ENCODE measurements around the gene SLC5A2.

The SLC5A2 gene

GRCh38 chr16:31465788-31466370 lies 17.0 kb upstream of the SLC5A2 start:
- Histone ChIP-seq H3K4me3 (ENCODE audit: control insufficient read depth in 1 of 7, extremely low read depth in 1 of 7, insufficient read depth in 4 of 7, low read depth in 2 of 7, low read length in 6 of 7) (peak overlapping the region in 2 of 7 experiments; percentile 28 to 51), H3K36me3 (ENCODE audit: control insufficient read depth in 4 of 4, insufficient read depth in 4 of 4, low read length in 3 of 4) (peaks cover 5 to 55% (median 34%) of the 10 kb centered on the region in 4 experiments), H3K9me3 (ENCODE audit: control extremely low read depth in 1 of 5, control insufficient read depth in 4 of 5, insufficient read depth in 2 of 5, low read depth in 1 of 5, low read length in 4 of 5) (no peaks in the 10 kb centered on the region), H3K4me1 (ENCODE audit: control extremely low read depth in 1 of 4, control insufficient read depth in 4 of 4, insufficient read depth in 4 of 4, low read length in 3 of 4) (peaks cover 9 to 50% (median 22%) of the 10 kb centered on the region in 4 experiments), H3K27me3 (replicated peaks in 2 of 5; ENCODE audit: control insufficient read depth in 4 of 5, insufficient read depth in 5 of 5, low read length in 4 of 5) (no peaks in the 10 kb centered on the region), H3K27ac (ENCODE audit: insufficient read depth in 1 of 2, low read depth in 1 of 2, low read length in 2 of 2, poor library complexity in 1 of 2, severe bottlenecking in 2 of 2) (peak overlapping the region; percentile 88 to 92)
- 46% methylated on average over 18 of the region's 20 CpGs for WGBS (ENCODE audit: insufficient coverage)
- CTCF ChIA-PET, result interaction anchor here (1.7 kb wide), 1 partner anchor 10 kb away, joined by 5 read pairs; no protein-coding TSS in a partner anchor
- DNase-seq, result no peak
- POLR2A ChIA-PET, result no interaction called here

- Histone ChIP-seq H3K36me3 (ENCODE audit: control insufficient read depth in 4 of 4, insufficient read depth in 4 of 4, low read length in 3 of 4) (peaks cover 5 to 55% (median 32%) of the 10 kb centered on the region in 4 experiments), H3K27me3 (replicated peaks in 2 of 5; ENCODE audit: control insufficient read depth in 4 of 5, insufficient read depth in 5 of 5, low read length in 4 of 5) (no peaks in the 10 kb centered on the region), H3K4me3 (ENCODE audit: control insufficient read depth in 1 of 7, extremely low read depth in 1 of 7, insufficient read depth in 4 of 7, low read depth in 2 of 7, low read length in 6 of 7) (peak overlapping the region in 2 of 7 experiments; percentile 28 to 51), H3K27ac (ENCODE audit: insufficient read depth in 1 of 2, low read depth in 1 of 2, low read length in 2 of 2, poor library complexity in 1 of 2, severe bottlenecking in 2 of 2) (peak overlapping the region; percentile 88 to 92), H3K9me3 (ENCODE audit: control extremely low read depth in 1 of 5, control insufficient read depth in 4 of 5, insufficient read depth in 2 of 5, low read depth in 1 of 5, low read length in 4 of 5) (no peaks in the 10 kb centered on the region), H3K4me1 (ENCODE audit: control extremely low read depth in 1 of 4, control insufficient read depth in 4 of 4, insufficient read depth in 4 of 4, low read length in 3 of 4) (peaks cover 11 to 51% (median 24%) of the 10 kb centered on the region in 4 experiments)
- DNase-seq, result no peak
- 72% methylated on average over 15 of the region's 18 CpGs for WGBS (ENCODE audit: insufficient coverage)
- ChIA-PET POLR2A (interaction anchor here (0.8 kb wide), 1 partner anchor 8 kb away, joined by 3 read pairs; no protein-coding TSS in a partner anchor), CTCF (interaction anchor here (1.7 kb wide), 1 partner anchor 10 kb away, joined by 5 read pairs; no protein-coding TSS in a partner anchor)
Observed at GRCh38 chr16:31466381-31466841, 16.5 kb upstream of the SLC5A2 start.

GRCh38 chr16:31467151-31467773 lies 15.7 kb upstream of the SLC5A2 start:
- WGBS (ENCODE audit: insufficient coverage), result 17% methylated on average over 2 of the region's 5 CpGs
- CTCF ChIA-PET, result no interaction called here
- Histone ChIP-seq H3K4me1 (ENCODE audit: control extremely low read depth in 1 of 4, control insufficient read depth in 4 of 4, insufficient read depth in 4 of 4, low read length in 3 of 4) (peaks cover 13 to 57% (median 31%) of the 10 kb centered on the region in 4 experiments), H3K4me3 (ENCODE audit: control insufficient read depth in 1 of 7, extremely low read depth in 1 of 7, insufficient read depth in 4 of 7, low read depth in 2 of 7, low read length in 6 of 7) (peak overlapping the region in 4 of 7 experiments; percentile 34 to 58 (median 49)), H3K27me3 (replicated peaks in 2 of 5; ENCODE audit: control insufficient read depth in 4 of 5, insufficient read depth in 5 of 5, low read length in 4 of 5) (no peaks in the 10 kb centered on the region), H3K9me3 (ENCODE audit: control extremely low read depth in 1 of 5, control insufficient read depth in 4 of 5, insufficient read depth in 2 of 5, low read depth in 1 of 5, low read length in 4 of 5) (no peaks in the 10 kb centered on the region), H3K27ac (ENCODE audit: insufficient read depth in 1 of 2, low read depth in 1 of 2, low read length in 2 of 2, poor library complexity in 1 of 2, severe bottlenecking in 2 of 2) (peak overlapping the region; percentile 88 to 92), H3K36me3 (ENCODE audit: control insufficient read depth in 4 of 4, insufficient read depth in 4 of 4, low read length in 3 of 4) (peaks cover 2 to 47% (median 28%) of the 10 kb centered on the region in 4 experiments)
- DNase-seq, result peak in 2 of 3 donors; percentile 88 to 95
- POLR2A ChIA-PET, result interaction anchor here (0.8 kb wide), 1 partner anchor 9 kb away, joined by 3 read pairs; no protein-coding TSS in a partner anchor

- DNase-seq, result no peak
- H3K27ac ChIP-seq (ENCODE audit: insufficient read depth in 1 of 2, low read depth in 1 of 2, low read length in 2 of 2, poor library complexity in 1 of 2, severe bottlenecking in 2 of 2), result peak overlapping the region; percentile 88 to 92
- peak overlapping the region in 1 of 7 experiments; percentile 58 for H3K4me3 ChIP-seq (ENCODE audit: control insufficient read depth in 1 of 7, extremely low read depth in 1 of 7, insufficient read depth in 4 of 7, low read depth in 2 of 7, low read length in 6 of 7)
- WGBS (ENCODE audit: insufficient coverage), result 70% methylated on average over 2 of the region's 5 CpGs
- H3K36me3 ChIP-seq (ENCODE audit: control insufficient read depth in 4 of 4, insufficient read depth in 4 of 4, low read length in 3 of 4), result peaks cover 2 to 41% (median 23%) of the 10 kb centered on the region in 4 experiments
- CTCF ChIA-PET, result interaction anchor here (0.7 to 1.8 kb wide), 2 partner anchors 10 to 25 kb away, joined by 3 to 10 read pairs; partner anchors contain the start of gene ZNF843
- peaks cover 13 to 61% (median 35%) of the 10 kb centered on the region in 4 experiments for H3K4me1 ChIP-seq (ENCODE audit: control extremely low read depth in 1 of 4, control insufficient read depth in 4 of 4, insufficient read depth in 4 of 4, low read length in 3 of 4)
- H3K9me3 ChIP-seq (ENCODE audit: control extremely low read depth in 1 of 5, control insufficient read depth in 4 of 5, insufficient read depth in 2 of 5, low read depth in 1 of 5, low read length in 4 of 5), result no peaks in the 10 kb centered on the region
- H3K27me3 ChIP-seq (replicated peaks in 2 of 5; ENCODE audit: control insufficient read depth in 4 of 5, insufficient read depth in 5 of 5, low read length in 4 of 5), result no peaks in the 10 kb centered on the region
- POLR2A ChIA-PET, result no interaction called here
Observed at GRCh38 chr16:31467858-31468257, 15.1 kb upstream of the SLC5A2 start.

- H3K36me3 ChIP-seq (ENCODE audit: control insufficient read depth in 4 of 4, insufficient read depth in 4 of 4, low read length in 3 of 4), result peaks cover 0 to 19% (median 10%) of the 10 kb centered on the region in 4 experiments
- H3K4me1 ChIP-seq (ENCODE audit: control extremely low read depth in 1 of 4, control insufficient read depth in 4 of 4, insufficient read depth in 4 of 4, low read length in 3 of 4), result peaks cover 13 to 56% (median 34%) of the 10 kb centered on the region in 4 experiments
- H3K9me3 ChIP-seq (ENCODE audit: control extremely low read depth in 1 of 5, control insufficient read depth in 4 of 5, insufficient read depth in 2 of 5, low read depth in 1 of 5, low read length in 4 of 5), result no peaks in the 10 kb centered on the region
- 88% methylated on average over 1 of the region's 3 CpGs for WGBS (ENCODE audit: insufficient coverage)
- ChIA-PET CTCF (interaction anchor here (1.6 kb wide), 1 partner anchor 10 kb away, joined by 5 read pairs; no protein-coding TSS in a partner anchor), POLR2A (no interaction called here)
- H3K4me3 ChIP-seq (ENCODE audit: control insufficient read depth in 1 of 7, extremely low read depth in 1 of 7, insufficient read depth in 4 of 7, low read depth in 2 of 7, low read length in 6 of 7), result no peak overlapping the region
- no peaks in the 10 kb centered on the region for H3K27me3 ChIP-seq (replicated peaks in 2 of 5; ENCODE audit: control insufficient read depth in 4 of 5, insufficient read depth in 5 of 5, low read length in 4 of 5)
- H3K27ac ChIP-seq (ENCODE audit: insufficient read depth in 1 of 2, low read depth in 1 of 2, low read length in 2 of 2, poor library complexity in 1 of 2, severe bottlenecking in 2 of 2), result no peak overlapping the region
- DNase-seq, result no peak
Observed at GRCh38 chr16:31470615-31471014, 12.3 kb upstream of the SLC5A2 start.

GRCh38 chr16:31471241-31471874 lies 11.6 kb upstream of the SLC5A2 start:
- DNase-seq, result no peak
- ChIA-PET CTCF (interaction anchor here (0.6 to 1.6 kb wide), 5 partner anchors 10 to 398 kb away, joined by 3 to 5 read pairs (median 3); no protein-coding TSS in a partner anchor), POLR2A (no interaction called here)
- Histone ChIP-seq H3K27me3 (replicated peaks in 2 of 5; ENCODE audit: control insufficient read depth in 4 of 5, insufficient read depth in 5 of 5, low read length in 4 of 5) (no peaks in the 10 kb centered on the region), H3K27ac (ENCODE audit: insufficient read depth in 1 of 2, low read depth in 1 of 2, low read length in 2 of 2, poor library complexity in 1 of 2, severe bottlenecking in 2 of 2) (no peak overlapping the region), H3K9me3 (ENCODE audit: control extremely low read depth in 1 of 5, control insufficient read depth in 4 of 5, insufficient read depth in 2 of 5, low read depth in 1 of 5, low read length in 4 of 5) (no peaks in the 10 kb centered on the region), H3K4me1 (ENCODE audit: control extremely low read depth in 1 of 4, control insufficient read depth in 4 of 4, insufficient read depth in 4 of 4, low read length in 3 of 4) (peaks cover 13 to 56% (median 35%) of the 10 kb centered on the region in 4 experiments), H3K4me3 (ENCODE audit: control insufficient read depth in 1 of 7, extremely low read depth in 1 of 7, insufficient read depth in 4 of 7, low read depth in 2 of 7, low read length in 6 of 7) (peak overlapping the region in 5 of 7 experiments; percentile 35 to 76 (median 68)), H3K36me3 (ENCODE audit: control insufficient read depth in 4 of 4, insufficient read depth in 4 of 4, low read length in 3 of 4) (peaks cover 0 to 12% (median 6%) of the 10 kb centered on the region in 4 experiments)
- WGBS (ENCODE audit: insufficient coverage), result 46% methylated on average over 11 of the region's 15 CpGs
